Muscle layer of colon (tissue), 2 donors: ENCODE measurements around the gene PACSIN3.

Experiments
- H3K27ac ChIP-seq: one replicate; pipeline ENCODE4 v1.7.0; 2013; ENCODE audit warnings: low read depth, mild to moderate bottlenecking, low read length, moderate library complexity
- H3K27me3 ChIP-seq, 2 donors: one replicate each; pipeline ENCODE4 v1.7.0; 2013; ENCODE audit warnings: low read length in 2 of 2, mild to moderate bottlenecking in 2 of 2; ENCODE audit not compliant: insufficient read depth in 2 of 2, control insufficient read depth in 1 of 2
- H3K36me3 ChIP-seq: one replicate; pipeline ENCODE4 v1.7.0; 2013; ENCODE audit warnings: mild to moderate bottlenecking, low read length; ENCODE audit not compliant: insufficient read depth
- H3K4me1 ChIP-seq: one replicate; pipeline ENCODE4 v1.7.0; 2013; ENCODE audit warnings: mild to moderate bottlenecking, low read length; ENCODE audit not compliant: insufficient read depth
- H3K4me3 ChIP-seq, 2 donors: one replicate each; pipeline ENCODE4 v1.7.0; 2013; ENCODE audit warnings: low read length in 2 of 2, low read depth in 1 of 2, mild to moderate bottlenecking in 1 of 2, moderate library complexity in 1 of 2
- H3K9ac ChIP-seq: one replicate; pipeline ENCODE4 v1.7.0; 2013; ENCODE audit warnings: low read length
- H3K9me3 ChIP-seq: one replicate; pipeline ENCODE4 v1.7.0; 2013; ENCODE audit warnings: mild to moderate bottlenecking, low read length
- donor health status: abdominal sarcoma.
- donor health status: Adenocarcinoma of cecum.

Gene PACSIN3

DNA sequence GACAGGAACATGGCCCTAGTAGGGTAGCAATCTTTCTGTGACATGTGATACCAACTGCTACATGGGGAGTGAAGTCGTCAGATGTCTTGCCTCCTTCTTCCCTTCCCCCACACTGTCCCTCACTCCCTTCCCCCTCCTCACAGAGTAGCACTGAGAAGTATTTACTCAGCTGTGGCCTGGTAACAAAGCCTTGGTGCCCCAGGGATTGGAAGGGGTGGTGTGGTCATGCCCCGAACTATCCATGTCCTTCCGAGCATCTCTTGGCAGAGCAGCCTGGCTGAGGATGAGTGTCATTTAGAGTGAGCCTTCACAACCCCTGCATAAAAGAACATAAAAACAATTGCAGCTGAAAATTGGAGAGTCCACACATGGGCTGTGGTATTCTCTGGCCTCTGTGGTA lies 55.7 kb downstream of the PACSIN3 start:
- Histone ChIP-seq H3K36me3 (no peaks in the 10 kb centered on the region), H3K4me1 (no peaks in the 10 kb centered on the region), H3K4me3 (no peak overlapping the region), H3K27me3 (no peaks in the 10 kb centered on the region), H3K9me3 (no peaks in the 10 kb centered on the region), H3K9ac (no peak overlapping the region), H3K27ac (no peak overlapping the region)
